ENCODE measurements around the gene KLK4.

DNA sequence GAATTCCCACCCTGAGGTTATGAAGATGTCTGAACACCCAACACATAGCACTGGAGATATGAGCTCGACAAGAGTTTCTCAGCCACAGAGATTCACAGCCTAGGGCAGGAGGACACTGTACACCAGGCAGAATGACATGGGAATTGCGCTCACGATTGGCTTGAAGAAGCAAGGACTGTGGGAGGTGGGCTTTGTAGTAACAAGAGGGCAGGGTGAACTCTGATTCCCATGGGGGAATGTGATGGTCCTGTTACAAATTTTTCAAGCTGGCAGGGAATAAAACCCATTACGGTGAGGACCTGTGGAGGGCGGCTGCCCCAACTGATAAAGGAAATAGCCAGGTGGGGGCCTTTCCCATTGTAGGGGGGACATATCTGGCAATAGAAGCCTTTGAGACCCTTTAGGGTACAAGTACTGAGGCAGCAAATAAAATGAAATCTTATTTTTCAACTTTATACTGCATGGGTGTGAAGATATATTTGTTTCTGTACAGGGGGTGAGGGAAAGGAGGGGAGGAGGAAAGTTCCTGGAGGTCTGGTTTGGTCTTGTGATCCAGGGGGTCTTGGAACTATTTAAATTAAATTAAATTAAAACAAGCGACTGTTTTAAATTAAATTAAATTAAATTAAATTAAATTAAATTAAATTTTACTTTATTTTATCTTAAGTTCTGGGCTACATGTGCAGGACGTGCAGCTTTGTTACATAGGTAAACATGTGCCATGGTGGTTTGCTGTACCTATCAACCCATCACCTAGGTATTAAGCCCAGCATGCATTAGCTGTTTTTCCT, 49.5 kb downstream of the KLK4 start:
- TF ChIP-seq, protein P1, sequence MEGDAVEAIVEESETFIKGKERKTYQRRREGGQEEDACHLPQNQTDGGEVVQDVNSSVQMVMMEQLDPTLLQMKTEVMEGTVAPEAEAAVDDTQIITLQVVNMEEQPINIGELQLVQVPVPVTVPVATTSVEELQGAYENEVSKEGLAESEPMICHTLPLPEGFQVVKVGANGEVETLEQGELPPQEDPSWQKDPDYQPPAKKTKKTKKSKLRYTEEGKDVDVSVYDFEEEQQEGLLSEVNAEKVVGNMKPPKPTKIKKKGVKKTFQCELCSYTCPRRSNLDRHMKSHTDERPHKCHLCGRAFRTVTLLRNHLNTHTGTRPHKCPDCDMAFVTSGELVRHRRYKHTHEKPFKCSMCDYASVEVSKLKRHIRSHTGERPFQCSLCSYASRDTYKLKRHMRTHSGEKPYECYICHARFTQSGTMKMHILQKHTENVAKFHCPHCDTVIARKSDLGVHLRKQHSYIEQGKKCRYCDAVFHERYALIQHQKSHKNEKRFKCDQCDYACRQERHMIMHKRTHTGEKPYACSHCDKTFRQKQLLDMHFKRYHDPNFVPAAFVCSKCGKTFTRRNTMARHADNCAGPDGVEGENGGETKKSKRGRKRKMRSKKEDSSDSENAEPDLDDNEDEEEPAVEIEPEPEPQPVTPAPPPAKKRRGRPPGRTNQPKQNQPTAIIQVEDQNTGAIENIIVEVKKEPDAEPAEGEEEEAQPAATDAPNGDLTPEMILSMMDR (IDR thresholded peaks at IDR 0.05 in 8 of 11, conservative IDR thresholded peaks at IDR 0.05 in 3 of 11) = no peak
- TF ChIP-seq POLR2A (IDR thresholded peaks at IDR 0.05) = no peak
- TF ChIP-seq POLR2AphosphoS5 (IDR thresholded peaks at IDR 0.05) = no peak

Data from spleen (tissue), 7 donors.